ENCODE data around the gene TET1. TPM values are rescaled to one million over a fixed set of nuclear protein-coding genes. Genes with fewer than 3 reads are reported as not detected.
A peak's percentile ranks its signal among the peaks of the same experiment; 100 is the strongest.
"Not testable (repeated sequence)": the region's sequence is repeated elsewhere in the genome, so short reads cannot be mapped to it uniquely, and the experiment has no call there.

Gene TET1
- total RNA-seq: 1 to 10 TPM; 1.5 to 1.6 TPM

DNA sequence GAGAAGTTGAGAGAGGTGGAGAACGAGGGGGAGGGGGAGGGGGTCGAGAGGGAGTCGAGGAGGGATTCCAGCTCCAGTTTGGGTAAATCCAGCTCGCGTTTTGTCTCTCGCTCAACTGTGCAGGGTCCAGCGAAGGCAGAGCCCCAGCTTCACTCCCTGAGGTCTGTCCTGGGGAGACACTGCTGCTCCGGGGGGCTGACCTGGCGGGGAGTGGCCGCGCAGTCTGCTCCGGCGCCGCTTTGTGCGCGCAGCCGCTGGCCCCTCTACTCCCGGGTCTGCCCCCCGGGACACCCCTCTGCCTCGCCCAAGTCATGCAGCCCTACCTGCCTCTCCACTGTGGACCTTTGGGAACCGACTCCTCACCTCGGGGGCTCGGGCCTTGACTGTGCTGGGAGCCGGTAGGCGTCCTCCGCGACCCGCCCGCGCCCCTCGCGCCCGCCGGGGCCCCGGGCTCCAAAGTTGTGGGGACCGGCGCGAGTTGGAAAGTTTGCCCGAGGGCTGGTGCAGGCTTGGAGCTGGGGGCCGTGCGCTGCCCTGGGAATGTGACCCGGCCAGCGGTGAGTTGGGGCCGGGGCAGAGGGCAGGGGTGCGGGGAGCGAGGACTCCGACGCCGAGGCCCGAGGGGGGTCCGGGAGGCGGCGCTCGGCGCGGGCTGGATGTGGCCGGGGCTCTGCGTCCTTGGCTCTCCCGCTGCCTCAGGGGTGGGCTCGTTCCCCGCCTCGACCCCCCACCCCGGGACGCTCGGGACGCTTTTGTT, at the start of gene TET1:
Gene TET1 (plus strand): TSS at position 152 of the 757 bp plus-strand sequence. CDS start 12,002 bp downstream, outside the sequence.
- H3K4me3 Mint-ChIP-seq: peak within 1 kb of the TSS; percentile 62
- H3K27ac Mint-ChIP-seq: no peak within 1 kb of the TSS
- peaks cover 26% of the 10 kb centered on the region for H3K4me1 Mint-ChIP-seq
- no peaks in the 10 kb centered on the region for H3K36me3 Mint-ChIP-seq (ENCODE audit: low read depth)
- POLR2A ChIA-PET: interaction anchor here (0.6 to 1.9 kb wide), 3 partner anchors 31 to 40 kb away, joined by 3 to 6 read pairs (median 5); no protein-coding TSS in a partner anchor
- H3K27me3 Mint-ChIP-seq: peaks cover 67% of the 10 kb centered on the region
- peak; percentile 18 for DNase-seq
- no peaks in the 10 kb centered on the region for H3K9me3 Mint-ChIP-seq
- CTCF ChIA-PET: interaction anchor here (0.8 to 1.4 kb wide), 2 partner anchors 11 to 337 kb away, joined by 3 to 7 read pairs; no protein-coding TSS in a partner anchor

GRCh38 chr10:68516216-68516615, 43.9 kb upstream of the TET1 start:
- H3K4me1 Mint-ChIP-seq; H3K36me3 Mint-ChIP-seq (ENCODE audit: low read depth); H3K9me3 Mint-ChIP-seq; POLR2A ChIA-PET; H3K27ac Mint-ChIP-seq; DNase-seq; H3K27me3 Mint-ChIP-seq; H3K4me3 Mint-ChIP-seq: not testable (repeated sequence)
- CTCF ChIA-PET: interaction anchor here (0.7 to 1.2 kb wide), 2 partner anchors 34 to 61 kb away, joined by 3 to 4 read pairs; no protein-coding TSS in a partner anchor

DNA sequence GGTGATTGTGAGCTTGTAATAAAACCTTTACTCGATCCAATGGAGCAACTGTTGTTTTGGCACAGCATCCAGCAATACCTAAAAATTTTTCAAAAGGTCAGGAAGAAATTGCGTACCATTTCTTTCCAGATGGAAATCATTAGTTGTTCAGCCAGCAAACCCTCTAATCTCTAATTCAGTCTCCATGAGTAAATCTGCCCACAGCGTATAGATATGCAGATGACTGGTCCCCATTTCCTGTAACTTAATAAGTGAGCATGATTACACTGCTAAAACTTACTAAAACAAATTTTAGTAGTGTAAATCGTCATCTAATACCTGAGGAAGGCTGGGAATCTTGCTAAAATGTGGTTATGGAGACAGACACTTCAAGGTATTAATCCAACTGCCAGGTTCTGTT, 43.4 kb upstream of the TET1 start:
- no peak overlapping the region for H3K4me3 Mint-ChIP-seq
- peaks cover 5% of the 10 kb centered on the region for H3K36me3 Mint-ChIP-seq (ENCODE audit: low read depth)
- no peaks in the 10 kb centered on the region for H3K4me1 Mint-ChIP-seq
- no peaks in the 10 kb centered on the region for H3K9me3 Mint-ChIP-seq
- no peaks in the 10 kb centered on the region for H3K27me3 Mint-ChIP-seq
- no peak for DNase-seq
- ChIA-PET POLR2A (no interaction called here), CTCF (interaction anchor here (0.7 to 1.2 kb wide), 2 partner anchors 33 to 61 kb away, joined by 3 to 4 read pairs; no protein-coding TSS in a partner anchor)
- no peak overlapping the region for H3K27ac Mint-ChIP-seq

DNA sequence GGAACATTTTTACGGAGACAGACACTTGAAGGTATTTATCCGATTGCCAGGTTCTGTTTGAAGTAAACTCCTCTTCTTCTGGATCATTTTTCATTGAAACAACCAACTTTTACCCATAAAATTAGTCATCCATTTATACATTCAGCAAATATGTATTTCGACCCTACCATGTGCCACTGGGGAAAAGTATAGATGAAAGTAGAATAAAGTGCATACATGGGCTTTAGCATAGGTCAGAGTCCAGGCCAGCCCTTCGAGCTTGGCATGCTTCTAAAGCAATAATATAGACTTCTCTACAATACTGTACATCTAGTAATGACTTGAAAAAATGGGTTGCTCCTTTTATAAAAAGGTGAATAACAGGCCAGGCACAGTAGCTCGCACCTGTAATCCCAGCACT, 42.9 kb upstream of the TET1 start:
- Mint-ChIP-seq H3K27ac (no peak overlapping the region), H3K4me3 (no peak overlapping the region), H3K4me1 (no peaks in the 10 kb centered on the region), H3K27me3 (no peaks in the 10 kb centered on the region), H3K36me3 (ENCODE audit: low read depth) (peaks cover 5% of the 10 kb centered on the region), H3K9me3 (no peaks in the 10 kb centered on the region)
- no peak for DNase-seq
- POLR2A ChIA-PET: no interaction called here
- CTCF ChIA-PET: interaction anchor here (1.2 kb wide), 1 partner anchor 33 kb away, joined by 4 read pairs; no protein-coding TSS in a partner anchor

DNA sequence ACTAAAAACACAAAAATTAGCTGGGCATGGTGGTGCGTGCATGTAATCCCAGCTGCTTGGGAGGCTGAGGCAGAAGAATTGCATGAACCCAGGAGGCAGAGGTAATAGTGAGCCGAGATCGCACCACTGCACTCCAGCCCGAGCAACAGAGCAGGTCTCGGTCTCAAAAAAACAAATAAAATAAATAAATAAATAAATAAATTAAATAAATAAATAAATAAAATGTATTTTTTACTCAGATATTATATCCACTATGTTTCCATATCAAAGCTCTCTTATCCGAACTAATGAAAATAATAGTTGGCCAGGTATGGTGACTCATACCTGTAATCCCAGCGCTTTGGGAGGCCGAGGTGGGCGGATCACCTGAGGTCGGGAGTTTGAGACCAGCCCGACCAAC, 41.5 kb upstream of the TET1 start:
- CTCF ChIA-PET; H3K4me1 Mint-ChIP-seq; H3K27ac Mint-ChIP-seq; H3K9me3 Mint-ChIP-seq; DNase-seq; POLR2A ChIA-PET; H3K27me3 Mint-ChIP-seq; H3K4me3 Mint-ChIP-seq; H3K36me3 Mint-ChIP-seq (ENCODE audit: low read depth): not testable (repeated sequence)

DNA sequence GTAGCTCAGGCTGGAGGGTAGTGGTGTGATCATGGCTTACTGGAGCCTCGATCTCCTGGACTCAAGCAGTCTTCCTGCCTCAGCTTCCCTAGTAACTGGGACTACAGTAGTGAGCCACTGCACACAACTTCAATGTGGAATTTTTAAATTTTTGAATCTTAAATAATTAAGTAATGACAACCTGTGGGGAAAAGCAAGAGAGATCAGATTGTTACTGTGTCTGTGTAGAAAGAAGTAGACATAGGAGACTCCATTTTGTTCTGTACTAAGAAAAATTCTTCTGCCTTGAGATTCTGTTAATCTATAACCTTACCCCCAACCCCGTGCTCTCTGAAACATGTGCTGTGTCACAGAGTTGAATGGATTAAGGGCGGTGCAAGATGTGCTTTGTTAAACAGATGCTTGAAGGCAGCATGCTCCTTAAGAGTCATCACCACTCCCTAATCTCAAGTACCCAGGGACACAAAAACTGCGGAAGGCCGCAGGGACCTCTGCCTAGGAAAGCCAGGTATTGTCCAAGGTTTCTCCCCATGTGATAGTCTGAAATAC, 34.6 kb upstream of the TET1 start:
- CTCF ChIA-PET, H3K27ac Mint-ChIP-seq, H3K4me3 Mint-ChIP-seq: not testable (repeated sequence)

GRCh38 chr10:68526634-68527307, 33.4 kb upstream of the TET1 start:
- Mint-ChIP-seq H3K36me3 (ENCODE audit: low read depth) (peaks cover 2% of the 10 kb centered on the region), H3K27me3 (no peaks in the 10 kb centered on the region), H3K9me3 (no peaks in the 10 kb centered on the region), H3K27ac (peak overlapping the region; percentile 76), H3K4me1 (peaks cover 11% of the 10 kb centered on the region), H3K4me3 (peak overlapping the region; percentile 93)
- CTCF ChIA-PET: no interaction called here
- POLR2A ChIA-PET: interaction anchor here (0.6 to 2.3 kb wide), 3 partner anchors 74 to 374 kb away, joined by 3 to 6 read pairs (median 4); partner anchors contain the start of gene RUFY2
- no peak for DNase-seq

More for the DNA sequence above, 34.6 kb upstream of the TET1 start:
- POLR2A ChIA-PET; H3K27me3 Mint-ChIP-seq; H3K36me3 Mint-ChIP-seq (ENCODE audit: low read depth); DNase-seq; H3K9me3 Mint-ChIP-seq: not testable (repeated sequence)
- peaks cover 11% of the 10 kb centered on the region for H3K4me1 Mint-ChIP-seq

GRCh38 chr10:68536973-68537372, 23.2 kb upstream of the TET1 start:
- Mint-ChIP-seq H3K9me3 (no peaks in the 10 kb centered on the region), H3K4me1 (no peaks in the 10 kb centered on the region), H3K36me3 (ENCODE audit: low read depth) (no peaks in the 10 kb centered on the region), H3K27me3 (no peaks in the 10 kb centered on the region), H3K4me3 (no peak overlapping the region), H3K27ac (no peak overlapping the region)
- DNase-seq: no peak
- POLR2A ChIA-PET: no interaction called here
- CTCF ChIA-PET: no interaction called here

- no peaks in the 10 kb centered on the region for H3K9me3 Mint-ChIP-seq
- no peak overlapping the region for H3K4me3 Mint-ChIP-seq
- ChIA-PET CTCF (interaction anchor here (1.5 kb wide), 1 partner anchor 12 kb away, joined by 3 read pairs; no protein-coding TSS in a partner anchor), POLR2A (no interaction called here)
- no peaks in the 10 kb centered on the region for H3K36me3 Mint-ChIP-seq (ENCODE audit: low read depth)
- H3K27me3 Mint-ChIP-seq: no peaks in the 10 kb centered on the region
- no peaks in the 10 kb centered on the region for H3K4me1 Mint-ChIP-seq
- DNase-seq: no peak
- H3K27ac Mint-ChIP-seq: no peak overlapping the region
Measured at GRCh38 chr10:68537796-68538195, 22.3 kb upstream of the TET1 start.

GRCh38 chr10:68543004-68543918, 16.9 kb upstream of the TET1 start:
- Mint-ChIP-seq H3K36me3 (ENCODE audit: low read depth) (no peaks in the 10 kb centered on the region), H3K9me3 (no peaks in the 10 kb centered on the region), H3K4me3 (no peak overlapping the region), H3K4me1 (no peaks in the 10 kb centered on the region), H3K27me3 (no peaks in the 10 kb centered on the region), H3K27ac (no peak overlapping the region)
- no peak for DNase-seq
- ChIA-PET POLR2A (no interaction called here), CTCF (interaction anchor here (1.3 kb wide), 2 partner anchors 7 to 9 kb away, joined by 3 to 4 read pairs; no protein-coding TSS in a partner anchor)

DNA sequence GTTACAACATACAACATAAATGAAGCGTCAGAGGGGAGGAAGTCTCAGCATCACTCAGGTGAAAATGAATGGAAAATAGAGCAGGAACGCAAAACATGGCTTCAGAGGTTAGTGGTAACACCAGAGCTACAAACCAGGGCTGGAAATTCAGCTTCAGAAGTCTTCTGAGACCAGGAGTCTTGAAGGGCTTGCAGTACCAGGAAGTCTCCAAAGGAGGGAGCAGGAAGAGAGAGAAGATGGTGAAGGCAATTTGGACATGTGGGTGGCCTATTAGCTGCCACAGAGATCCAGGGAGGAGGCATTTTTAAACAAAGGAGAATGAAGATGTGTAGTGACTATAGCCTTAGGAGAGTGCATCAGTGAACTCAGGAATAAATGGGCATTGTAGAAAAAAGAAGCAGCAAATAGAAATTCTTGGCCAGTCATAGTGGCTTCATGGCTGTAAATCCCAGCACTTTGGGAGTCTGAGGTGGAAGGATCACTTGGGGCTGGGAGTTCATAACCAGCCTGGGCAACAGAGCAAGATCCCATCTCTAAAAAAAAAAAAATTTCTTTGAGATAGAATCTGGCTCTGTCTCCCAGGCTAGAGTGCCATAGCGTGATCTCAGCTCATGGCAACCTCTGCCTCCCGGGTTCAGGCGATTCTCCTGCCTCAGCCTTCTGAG, 9.3 kb upstream of the TET1 start:
- H3K27ac Mint-ChIP-seq: no peak overlapping the region
- peak; percentile 46 for DNase-seq

GRCh38 chr10:68553138-68553537, 7.0 kb upstream of the TET1 start:
- Mint-ChIP-seq H3K9me3 (no peaks in the 10 kb centered on the region), H3K27ac (no peak overlapping the region)
- CTCF ChIA-PET: interaction anchor here (0.7 kb wide), 2 partner anchors 61 to 68 kb away, joined by 3 to 4 read pairs; no protein-coding TSS in a partner anchor

More for the DNA sequence above, 9.3 kb upstream of the TET1 start:
- Mint-ChIP-seq H3K4me3 (no peak overlapping the region), H3K27me3 (no peaks in the 10 kb centered on the region), H3K36me3 (ENCODE audit: low read depth) (no peaks in the 10 kb centered on the region), H3K4me1 (no peaks in the 10 kb centered on the region), H3K9me3 (no peaks in the 10 kb centered on the region)
- ChIA-PET POLR2A (interaction anchor here (1.3 kb wide), 2 partner anchors 10 to 350 kb away, joined by 3 to 6 read pairs; partner anchors contain the start of gene DDX50), CTCF (interaction anchor here (0.7 to 2.2 kb wide), 20 partner anchors 9 to 1158 kb away, joined by 3 to 7 read pairs (median 4); partner anchors contain the start of genes CCAR1, HNRNPH3, PBLD and STOX1)

More at GRCh38 chr10:68553138-68553537, 7.0 kb upstream of the TET1 start:
- DNase-seq: no peak
- POLR2A ChIA-PET: no interaction called here
- no peak overlapping the region for H3K4me3 Mint-ChIP-seq
- peaks cover 14% of the 10 kb centered on the region for H3K27me3 Mint-ChIP-seq
- no peaks in the 10 kb centered on the region for H3K36me3 Mint-ChIP-seq (ENCODE audit: low read depth)
- no peaks in the 10 kb centered on the region for H3K4me1 Mint-ChIP-seq

Data from activated CD4-positive, alpha-beta memory T cell treated with anti-CD3 and anti-CD28 coated beads, Interleukin-2, amount 10 ng/mL, durations not matched to agents 7 days and 5 days (primary cell).